C4-2B (cell line): ENCODE data around the gene CDCA5.

Experiments
- ZFX ChIP-seq: fragments of 450-650 bp; IDR thresholded peaks from 2 replicates; pipeline ENCODE4 v1.6.1; 2017
- TF ChIP-seq, protein P1 (sequence below): fragments of 450-650 bp; conservative IDR thresholded peaks from 2 replicates; pipeline ENCODE4 v1.5.1; 2017; ENCODE audit warnings: mild to moderate bottlenecking

DNA sequence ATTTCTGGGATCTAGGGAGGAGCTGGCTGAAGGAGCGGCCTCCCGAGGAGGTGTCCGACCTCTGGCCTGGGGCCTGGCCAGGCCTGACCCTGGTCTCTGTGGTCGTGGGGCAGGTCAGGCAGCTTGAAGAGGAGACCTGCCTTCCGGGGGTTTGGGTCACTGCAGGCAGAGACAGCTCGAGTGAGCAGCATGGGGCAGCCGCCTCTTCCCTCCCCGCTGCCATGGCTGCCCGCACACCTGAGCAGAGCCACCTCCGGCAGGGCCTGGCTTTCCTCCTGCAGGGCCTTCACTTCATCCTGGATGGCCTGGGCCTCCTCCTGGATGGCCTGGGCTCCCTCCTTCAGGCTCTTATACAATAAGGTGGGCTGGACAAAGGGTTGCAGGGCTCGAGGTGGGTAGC, 17.5 kb downstream of the CDCA5 start:
- TF ChIP-seq, protein P1, sequence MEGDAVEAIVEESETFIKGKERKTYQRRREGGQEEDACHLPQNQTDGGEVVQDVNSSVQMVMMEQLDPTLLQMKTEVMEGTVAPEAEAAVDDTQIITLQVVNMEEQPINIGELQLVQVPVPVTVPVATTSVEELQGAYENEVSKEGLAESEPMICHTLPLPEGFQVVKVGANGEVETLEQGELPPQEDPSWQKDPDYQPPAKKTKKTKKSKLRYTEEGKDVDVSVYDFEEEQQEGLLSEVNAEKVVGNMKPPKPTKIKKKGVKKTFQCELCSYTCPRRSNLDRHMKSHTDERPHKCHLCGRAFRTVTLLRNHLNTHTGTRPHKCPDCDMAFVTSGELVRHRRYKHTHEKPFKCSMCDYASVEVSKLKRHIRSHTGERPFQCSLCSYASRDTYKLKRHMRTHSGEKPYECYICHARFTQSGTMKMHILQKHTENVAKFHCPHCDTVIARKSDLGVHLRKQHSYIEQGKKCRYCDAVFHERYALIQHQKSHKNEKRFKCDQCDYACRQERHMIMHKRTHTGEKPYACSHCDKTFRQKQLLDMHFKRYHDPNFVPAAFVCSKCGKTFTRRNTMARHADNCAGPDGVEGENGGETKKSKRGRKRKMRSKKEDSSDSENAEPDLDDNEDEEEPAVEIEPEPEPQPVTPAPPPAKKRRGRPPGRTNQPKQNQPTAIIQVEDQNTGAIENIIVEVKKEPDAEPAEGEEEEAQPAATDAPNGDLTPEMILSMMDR: no peak
- no peak for TF ChIP-seq ZFX
